Neutrophil (primary cell): ENCODE measurements around the gene PRPF6.

Source experiments
- H3K27ac ChIP-seq: fragments of 200-600 bp; sonication (generic); 2 replicates; pipeline ENCODE4 v1.5.1; 2016; ENCODE audit warnings: mild to moderate bottlenecking, moderate library complexity
- H3K27me3 ChIP-seq: fragments of 200-600 bp; sonication (generic); 2 replicates; pipeline ENCODE4 v1.6.0; 2016; ENCODE audit warnings: mild to moderate bottlenecking
- H3K36me3 ChIP-seq: fragments of 200-600 bp; sonication (generic); 2 replicates; pipeline ENCODE4 v1.5.1; 2017
- H3K4me1 ChIP-seq, 2 experiments: fragments of 200-600 bp in 1 of 2; sonication (generic) in 1 of 2; 1 replicate in 1 of 2; 2 replicates in 1 of 2; pipeline versions ENCODE4 v1.5.1 to v1.6.1; 2013 to 2016; ENCODE audit warnings: low read depth in 1 of 2, low read length in 1 of 2, mild to moderate bottlenecking in 1 of 2, moderate library complexity in 1 of 2; ENCODE audit not compliant: control insufficient read depth in 1 of 2, insufficient read depth in 1 of 2
- H3K4me3 ChIP-seq, 2 experiments: fragments of 200-600 bp in 1 of 2; sonication (generic) in 1 of 2; 1 replicate in 1 of 2; 2 replicates in 1 of 2; pipeline ENCODE4 v1.5.1; 2013 to 2016; ENCODE audit warnings: low read depth in 1 of 2, low read length in 1 of 2, mild to moderate bottlenecking in 1 of 2, moderate library complexity in 1 of 2
- H3K9me3 ChIP-seq: fragments of 200-600 bp; sonication (generic); 2 replicates; pipeline ENCODE4 v1.5.1; 2016
- TF ChIP-seq, protein P1 (sequence below): fragments of 200-600 bp; sonication (generic); IDR thresholded peaks from 2 replicates; pipeline ENCODE4 v1.5.1; 2016; ENCODE audit warnings: antibody characterized with exemption

Gene PRPF6

DNA sequence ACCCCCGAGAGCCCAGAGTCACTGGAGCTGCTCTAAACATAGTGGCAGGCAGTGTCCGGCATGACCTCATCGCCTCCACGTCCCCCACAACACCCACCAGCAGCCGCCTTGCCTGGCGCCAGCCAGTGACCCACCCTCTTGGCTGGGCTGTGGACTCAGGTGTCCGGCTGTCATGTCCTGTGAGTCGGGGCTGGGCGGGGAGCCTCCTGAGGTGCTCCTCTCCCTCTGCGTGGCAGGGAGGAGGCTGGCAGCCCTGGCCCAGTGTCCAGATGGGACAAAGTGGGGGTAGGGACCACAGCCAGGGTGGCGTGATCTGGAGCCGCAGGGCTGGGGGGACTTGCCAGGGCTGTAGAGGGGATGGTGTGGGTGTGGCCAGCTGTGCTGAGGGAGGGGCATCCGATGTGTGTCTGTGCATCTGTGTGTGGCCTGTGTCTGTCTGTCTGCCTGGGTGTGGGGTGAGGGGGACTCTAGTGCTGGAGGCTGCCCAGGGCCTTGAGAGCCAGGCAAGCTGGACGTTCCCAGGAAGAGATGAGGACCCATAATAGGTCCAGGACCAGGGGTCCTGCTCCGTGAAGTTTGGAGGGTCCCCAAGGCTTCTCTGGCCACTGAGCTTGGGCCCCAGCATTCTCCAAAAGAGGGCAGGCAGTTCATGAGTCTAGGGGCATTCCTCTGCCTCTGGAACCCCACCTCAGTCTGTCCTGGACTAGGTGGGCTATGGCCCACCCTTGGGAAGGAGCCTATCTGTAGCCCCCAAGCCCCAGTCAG, 70.8 kb downstream of the PRPF6 start:
- H3K36me3 ChIP-seq, result no peaks in the 10 kb centered on the region
- H3K4me3 ChIP-seq, result no peak overlapping the region
- H3K4me1 ChIP-seq, result peaks cover 10 to 20% of the 10 kb centered on the region in 2 experiments
- H3K27me3 ChIP-seq, result peaks cover 98% of the 10 kb centered on the region
- TF ChIP-seq, protein P1, sequence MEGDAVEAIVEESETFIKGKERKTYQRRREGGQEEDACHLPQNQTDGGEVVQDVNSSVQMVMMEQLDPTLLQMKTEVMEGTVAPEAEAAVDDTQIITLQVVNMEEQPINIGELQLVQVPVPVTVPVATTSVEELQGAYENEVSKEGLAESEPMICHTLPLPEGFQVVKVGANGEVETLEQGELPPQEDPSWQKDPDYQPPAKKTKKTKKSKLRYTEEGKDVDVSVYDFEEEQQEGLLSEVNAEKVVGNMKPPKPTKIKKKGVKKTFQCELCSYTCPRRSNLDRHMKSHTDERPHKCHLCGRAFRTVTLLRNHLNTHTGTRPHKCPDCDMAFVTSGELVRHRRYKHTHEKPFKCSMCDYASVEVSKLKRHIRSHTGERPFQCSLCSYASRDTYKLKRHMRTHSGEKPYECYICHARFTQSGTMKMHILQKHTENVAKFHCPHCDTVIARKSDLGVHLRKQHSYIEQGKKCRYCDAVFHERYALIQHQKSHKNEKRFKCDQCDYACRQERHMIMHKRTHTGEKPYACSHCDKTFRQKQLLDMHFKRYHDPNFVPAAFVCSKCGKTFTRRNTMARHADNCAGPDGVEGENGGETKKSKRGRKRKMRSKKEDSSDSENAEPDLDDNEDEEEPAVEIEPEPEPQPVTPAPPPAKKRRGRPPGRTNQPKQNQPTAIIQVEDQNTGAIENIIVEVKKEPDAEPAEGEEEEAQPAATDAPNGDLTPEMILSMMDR, result no peak
- H3K27ac ChIP-seq, result no peak overlapping the region
- no peaks in the 10 kb centered on the region for H3K9me3 ChIP-seq

DNA sequence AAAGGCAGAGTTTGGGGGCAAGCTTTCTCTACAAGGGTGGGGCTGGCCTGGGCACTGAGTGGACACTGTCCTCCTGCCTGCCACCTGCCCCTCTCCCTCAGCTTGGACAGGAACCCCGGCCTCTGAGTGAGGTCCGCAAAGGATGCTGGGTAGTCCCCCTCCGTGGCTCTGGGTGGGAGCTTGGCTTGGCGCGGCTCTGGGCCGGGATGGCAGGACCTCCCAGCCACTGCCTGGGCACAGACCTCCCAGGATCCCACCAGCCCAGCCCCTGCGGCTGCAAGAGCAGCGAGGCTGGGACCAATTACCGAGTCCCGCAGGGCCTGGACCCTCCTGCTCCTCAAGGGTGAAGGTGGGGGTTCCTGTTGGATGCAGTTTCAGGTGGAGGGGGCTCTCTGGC, 71.4 kb downstream of the PRPF6 start:
- peaks cover 98% of the 10 kb centered on the region for H3K27me3 ChIP-seq
- TF ChIP-seq, protein P1, result no peak

DNA sequence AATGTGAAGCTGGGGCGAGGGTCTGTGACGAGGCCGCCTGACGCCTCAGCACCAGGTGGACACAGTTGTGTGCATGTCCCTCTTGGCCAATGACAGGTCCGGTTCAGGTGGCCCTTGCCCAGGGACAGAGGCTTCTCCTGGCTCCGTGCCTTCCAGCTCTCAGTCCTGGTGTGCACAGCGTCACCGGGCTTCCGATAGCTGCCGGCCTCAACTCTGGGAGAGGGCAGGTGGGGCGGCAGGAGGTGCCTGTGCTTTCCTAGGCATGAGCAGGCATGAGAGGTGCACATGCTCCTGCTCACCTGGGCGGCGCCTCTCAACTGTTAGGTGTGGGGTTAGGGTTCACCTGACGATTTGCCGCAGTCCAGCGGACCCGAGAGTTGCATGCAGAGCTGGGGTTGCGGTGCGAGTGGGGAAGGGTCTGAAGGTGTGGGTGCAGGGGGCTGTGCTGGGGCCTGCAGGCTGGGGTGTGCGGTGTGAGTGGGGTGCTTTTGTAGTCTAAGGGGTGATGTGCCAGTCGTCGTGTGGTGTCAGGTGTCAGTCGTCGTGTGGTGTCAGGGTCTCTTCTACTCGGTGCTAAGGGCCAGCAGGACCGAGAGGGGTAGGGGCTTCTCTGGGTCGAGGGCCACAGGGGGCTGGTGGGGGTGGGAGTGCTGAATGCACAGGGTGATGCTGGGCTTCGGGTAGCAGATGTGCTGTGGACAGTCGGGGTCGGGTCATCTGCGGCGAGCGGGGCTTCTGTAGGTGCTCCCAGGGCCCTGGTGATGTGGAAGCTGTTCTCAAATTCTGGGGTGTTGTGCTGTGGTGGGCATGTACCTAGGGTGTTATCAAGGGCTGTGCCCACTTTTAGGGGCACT, 72.3 kb downstream of the PRPF6 start:
- Histone ChIP-seq H3K36me3 (no peaks in the 10 kb centered on the region), H3K27me3 (peaks cover 97% of the 10 kb centered on the region), H3K4me1 (peaks cover 16 to 32% of the 10 kb centered on the region in 2 experiments), H3K4me3 (no peak overlapping the region), H3K9me3 (no peaks in the 10 kb centered on the region), H3K27ac (no peak overlapping the region)
- TF ChIP-seq, protein P1, result no peak

More for the DNA sequence above, 71.4 kb downstream of the PRPF6 start:
- Histone ChIP-seq H3K4me1 (peaks cover 12 to 24% of the 10 kb centered on the region in 2 experiments), H3K4me3 (no peak overlapping the region), H3K9me3 (no peaks in the 10 kb centered on the region), H3K27ac (no peak overlapping the region), H3K36me3 (no peaks in the 10 kb centered on the region)

DNA sequence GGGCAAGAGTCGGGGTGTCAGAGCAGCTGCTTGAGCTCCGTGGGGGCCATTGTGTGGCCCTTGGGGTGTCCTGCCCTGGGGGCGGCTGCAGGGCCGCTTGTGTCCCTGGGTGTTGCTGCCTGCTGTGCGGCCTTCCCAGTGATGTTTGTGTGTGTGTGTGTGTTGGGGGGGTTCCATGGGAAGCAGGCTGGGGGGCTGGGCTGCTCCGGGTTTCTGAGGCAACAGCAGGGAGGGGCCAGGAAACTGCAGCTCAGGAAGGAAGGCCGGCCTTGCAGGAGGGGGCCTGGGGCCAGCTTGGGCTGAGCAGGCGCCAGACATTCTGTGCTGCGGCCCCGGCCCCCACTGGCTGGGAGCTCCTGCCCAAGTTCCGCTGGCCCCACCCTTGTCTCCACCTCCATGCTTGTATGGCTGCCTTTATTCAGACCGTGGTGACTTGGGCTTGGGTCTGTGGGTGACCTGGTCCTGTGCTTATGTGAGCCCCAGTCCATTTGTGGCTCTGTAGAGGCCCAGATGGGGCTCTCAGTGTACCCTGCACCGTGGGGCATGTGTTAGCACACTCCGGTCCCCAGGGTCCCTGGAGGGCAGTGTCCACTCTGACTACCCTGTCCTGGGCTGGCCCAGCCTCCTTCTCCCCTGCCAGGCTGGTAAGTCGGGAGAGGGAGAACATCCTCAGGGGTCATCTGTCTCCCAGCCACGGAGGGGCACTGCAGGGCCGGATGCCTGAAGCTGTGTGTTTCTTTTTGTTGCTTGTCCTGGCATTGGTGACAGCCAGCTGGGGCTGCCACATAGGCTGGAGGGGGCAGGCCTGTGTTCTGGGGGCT, 73.1 kb downstream of the PRPF6 start:
- TF ChIP-seq, protein P1, result no peak
- Histone ChIP-seq H3K27me3 (peaks cover 89% of the 10 kb centered on the region), H3K4me3 (no peak overlapping the region), H3K4me1 (peaks cover 16 to 29% of the 10 kb centered on the region in 2 experiments), H3K36me3 (no peaks in the 10 kb centered on the region), H3K9me3 (no peaks in the 10 kb centered on the region), H3K27ac (no peak overlapping the region)

DNA sequence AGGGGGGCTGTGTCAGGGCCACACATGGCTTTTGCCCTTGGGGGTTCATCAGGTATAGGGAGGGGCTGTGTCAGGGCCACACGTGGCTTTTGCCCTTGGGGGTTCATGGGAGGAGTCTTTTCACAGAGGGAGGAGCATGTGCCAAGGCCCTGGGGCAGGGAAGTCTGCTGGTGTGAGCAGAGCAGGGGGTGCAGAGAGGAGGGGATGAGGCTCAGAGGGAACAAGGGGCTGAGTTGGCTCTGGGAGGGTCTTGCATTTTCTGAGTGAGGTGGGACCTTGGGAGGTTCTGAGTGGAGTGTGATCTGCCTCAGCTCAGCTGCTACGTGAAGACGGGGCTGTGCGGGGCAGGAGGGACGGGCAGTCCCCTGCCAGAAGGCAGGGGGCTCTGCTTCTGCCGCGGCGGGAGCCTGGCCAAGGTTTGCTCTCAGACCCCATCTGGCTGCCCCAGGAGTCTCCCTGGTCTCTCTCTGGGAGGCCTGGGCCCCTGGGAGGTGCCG, 74.5 kb downstream of the PRPF6 start:
- Histone ChIP-seq H3K4me1 (peaks cover 16 to 22% of the 10 kb centered on the region in 2 experiments), H3K27ac (no peak overlapping the region), H3K36me3 (no peaks in the 10 kb centered on the region), H3K27me3 (peaks cover 75% of the 10 kb centered on the region), H3K9me3 (no peaks in the 10 kb centered on the region), H3K4me3 (no peak overlapping the region)
- TF ChIP-seq, protein P1, result no peak
